Mammary microvascular endothelial cell (primary cell): ENCODE data around the gene FRA10AC1. TPM values are rescaled to one million over a fixed set of nuclear protein-coding genes. Genes with fewer than 3 reads are reported as not detected.

ENCODE experiments used
- total RNA-seq: library from RNA; depleted of rRNA; stranded (reverse); fragments of >200 nt; gene quantifications from 2 replicates; pipeline ENCODE4 v1.2.3, GENCODE V29; 2015

Gene FRA10AC1
- 3.9 and 5.2 TPM in 2 replicates for total RNA-seq

GRCh38 chr10:93702210-93703001 is at the start of gene FRA10AC1:
FRA10AC1 (minus strand) TSS chr10:93702592; CDS start chr10:93700106, 2,486 bp downstream.

Other genes starting within 250 kb of the FRA10AC1 start
- 256 and 267 TPM in 2 replicates for gene MYOF, start 220.3 kb downstream of the FRA10AC1 start, total RNA-seq
- 83.6 and 85.5 TPM in 2 replicates for gene CEP55, start 206.0 kb downstream of the FRA10AC1 start, total RNA-seq
- not detected in 2 replicates for gene FFAR4, start 135.9 kb downstream of the FRA10AC1 start, total RNA-seq
- gene RBP4, start 101.4 kb downstream of the FRA10AC1 start, total RNA-seq: not detected in 2 replicates
- not detected in 2 replicates for gene PDE6C, start 90.1 kb downstream of the FRA10AC1 start, total RNA-seq
- not detected in 2 replicates for gene LGI1, start 55.3 kb upstream of the FRA10AC1 start, total RNA-seq
- 2.9 and 4.9 TPM in 2 replicates for gene SLC35G1, start 191.4 kb upstream of the FRA10AC1 start, total RNA-seq